ENCODE results near the gene ZBTB7C. TPM values are rescaled to one million over a fixed set of nuclear protein-coding genes. Genes with fewer than 3 reads are reported as not detected.

The ZBTB7C gene
- total RNA-seq, 1 donor from 2014 or later: under 0.01 TPM

DNA sequence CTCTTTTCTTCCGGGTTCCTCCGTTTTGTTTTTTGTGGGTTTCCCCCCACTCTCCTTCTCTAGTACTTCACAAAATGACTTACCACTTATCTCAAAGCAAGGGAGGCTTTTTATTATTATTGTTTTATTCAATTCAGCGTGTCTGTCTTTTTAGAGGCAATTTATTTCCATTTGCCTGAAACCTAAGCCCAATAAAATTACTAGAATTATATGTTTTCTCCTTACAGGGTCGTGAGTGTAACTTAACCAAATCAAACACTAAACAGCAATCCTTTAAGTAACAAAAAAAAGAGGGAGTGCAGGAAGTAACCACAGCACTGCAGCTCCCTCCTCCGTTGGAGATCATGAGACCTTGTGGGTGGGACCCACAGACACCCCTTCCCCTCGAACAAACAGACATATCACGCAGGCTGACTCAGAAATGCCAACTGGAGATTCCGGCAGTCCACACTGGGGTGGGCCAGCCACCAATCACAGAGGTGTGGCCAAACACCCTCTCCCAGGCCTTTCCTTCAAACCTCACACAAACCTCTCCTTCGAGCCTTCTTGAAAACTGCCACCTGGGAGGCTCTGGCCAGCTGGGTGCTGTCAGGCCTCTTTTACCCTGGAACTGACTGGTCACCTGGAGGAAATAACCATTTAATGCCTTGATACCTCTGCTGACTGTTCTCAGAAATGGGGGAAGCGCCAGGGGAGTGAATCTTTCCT lies 271.7 kb downstream of the ZBTB7C start:
- Histone ChIP-seq H3K27me3 (ENCODE audit: control insufficient read depth, insufficient read depth, low read length) (no peaks in the 10 kb centered on the region), H3K36me3 (ENCODE audit: control insufficient read depth, insufficient read depth, low read length) (no peaks in the 10 kb centered on the region), H3K4me3 (ENCODE audit: low read depth, low read length) (peak overlapping the region; percentile 50)
- no peak for DNase-seq (ENCODE audit: low read depth)
- TF ChIP-seq, protein P1, sequence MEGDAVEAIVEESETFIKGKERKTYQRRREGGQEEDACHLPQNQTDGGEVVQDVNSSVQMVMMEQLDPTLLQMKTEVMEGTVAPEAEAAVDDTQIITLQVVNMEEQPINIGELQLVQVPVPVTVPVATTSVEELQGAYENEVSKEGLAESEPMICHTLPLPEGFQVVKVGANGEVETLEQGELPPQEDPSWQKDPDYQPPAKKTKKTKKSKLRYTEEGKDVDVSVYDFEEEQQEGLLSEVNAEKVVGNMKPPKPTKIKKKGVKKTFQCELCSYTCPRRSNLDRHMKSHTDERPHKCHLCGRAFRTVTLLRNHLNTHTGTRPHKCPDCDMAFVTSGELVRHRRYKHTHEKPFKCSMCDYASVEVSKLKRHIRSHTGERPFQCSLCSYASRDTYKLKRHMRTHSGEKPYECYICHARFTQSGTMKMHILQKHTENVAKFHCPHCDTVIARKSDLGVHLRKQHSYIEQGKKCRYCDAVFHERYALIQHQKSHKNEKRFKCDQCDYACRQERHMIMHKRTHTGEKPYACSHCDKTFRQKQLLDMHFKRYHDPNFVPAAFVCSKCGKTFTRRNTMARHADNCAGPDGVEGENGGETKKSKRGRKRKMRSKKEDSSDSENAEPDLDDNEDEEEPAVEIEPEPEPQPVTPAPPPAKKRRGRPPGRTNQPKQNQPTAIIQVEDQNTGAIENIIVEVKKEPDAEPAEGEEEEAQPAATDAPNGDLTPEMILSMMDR (IDR thresholded peaks at IDR 0.05; ENCODE audit: insufficient read depth, low read length, severe bottlenecking): no peak
- FAIRE-seq: no peak

DNA sequence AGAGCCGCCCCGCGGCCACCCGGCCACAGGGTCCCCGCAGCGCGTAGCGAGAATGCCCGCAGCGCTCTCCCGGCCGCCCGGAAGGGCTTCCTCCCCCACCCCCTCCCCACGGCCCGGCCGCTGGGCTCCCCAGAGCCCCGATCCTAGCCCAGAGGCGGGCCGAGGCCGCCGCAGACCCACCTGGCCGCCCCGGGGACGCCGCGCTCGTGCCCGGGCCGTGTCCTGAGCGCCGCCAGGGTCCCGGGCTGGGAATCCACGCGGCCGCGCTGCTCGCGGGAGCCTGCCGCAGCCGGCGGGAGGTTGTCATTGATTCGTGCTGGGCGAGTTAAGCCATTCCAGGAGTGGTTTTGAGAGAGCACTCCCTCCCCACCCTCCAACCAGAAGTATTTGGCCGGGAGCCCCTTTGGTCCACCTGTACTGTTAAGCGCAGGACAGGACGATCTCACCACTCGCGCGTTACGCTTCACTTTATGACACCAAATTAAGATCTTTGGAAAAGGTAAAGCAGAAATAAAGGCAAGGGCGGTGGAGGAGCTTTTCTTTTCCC lies 272.3 kb downstream of the ZBTB7C start:
- Histone ChIP-seq H3K27me3 (ENCODE audit: control insufficient read depth, insufficient read depth, low read length) (no peaks in the 10 kb centered on the region), H3K36me3 (ENCODE audit: control insufficient read depth, insufficient read depth, low read length) (no peaks in the 10 kb centered on the region), H3K4me3 (ENCODE audit: low read depth, low read length) (peak overlapping the region; percentile 50)
- no peak for FAIRE-seq
- TF ChIP-seq, protein P1 (IDR thresholded peaks at IDR 0.05; ENCODE audit: insufficient read depth, low read length, severe bottlenecking): no peak
- no peak for DNase-seq (ENCODE audit: low read depth)

DNA sequence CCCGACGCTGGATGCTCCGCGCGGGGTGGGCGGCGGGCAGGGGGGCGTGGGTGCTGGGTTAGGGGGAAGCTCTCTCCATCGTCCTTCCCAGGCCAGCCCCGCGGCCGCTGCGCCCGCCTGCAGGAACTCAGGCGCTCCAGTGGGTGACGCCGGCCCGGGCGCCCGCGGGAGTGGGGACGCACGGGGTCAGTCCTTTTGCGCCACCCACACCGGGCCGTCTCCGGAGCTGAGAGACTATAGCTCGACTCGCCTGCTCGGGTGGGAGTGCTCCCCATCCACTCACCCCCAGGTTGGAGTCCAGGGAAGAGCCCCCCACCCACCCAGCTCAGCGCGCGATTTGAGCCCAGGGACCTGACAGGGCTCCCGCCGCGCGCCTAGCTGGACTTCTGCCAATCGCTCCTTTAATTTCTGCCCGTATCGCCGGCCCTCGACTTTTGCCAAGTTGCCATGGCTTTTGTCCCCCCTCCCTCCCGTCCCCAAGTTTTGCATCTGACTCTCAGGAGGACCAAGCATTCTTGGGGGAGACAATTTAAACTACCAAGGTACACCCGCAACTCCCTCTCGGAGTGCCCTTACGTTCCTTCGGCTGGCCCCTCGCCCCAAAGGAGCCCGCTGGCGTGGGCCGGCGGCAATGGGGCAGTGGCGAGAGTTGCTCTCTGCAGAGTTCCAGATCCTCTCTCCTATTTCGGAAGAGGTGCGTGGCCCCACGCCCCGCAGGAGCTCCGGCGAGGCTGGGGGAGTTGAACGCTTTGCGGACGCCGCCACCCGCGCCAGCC lies 272.9 kb downstream of the ZBTB7C start:
- no peaks in the 10 kb centered on the region for H3K36me3 ChIP-seq (ENCODE audit: control insufficient read depth, insufficient read depth, low read length)
- no peak for FAIRE-seq
- H3K4me3 ChIP-seq (ENCODE audit: low read depth, low read length): peak overlapping the region; percentile 50
- no peak for DNase-seq (ENCODE audit: low read depth)
- H3K27me3 ChIP-seq (ENCODE audit: control insufficient read depth, insufficient read depth, low read length): no peaks in the 10 kb centered on the region
- TF ChIP-seq, protein P1 (IDR thresholded peaks at IDR 0.05; ENCODE audit: insufficient read depth, low read length, severe bottlenecking): peak; percentile 8

DNA sequence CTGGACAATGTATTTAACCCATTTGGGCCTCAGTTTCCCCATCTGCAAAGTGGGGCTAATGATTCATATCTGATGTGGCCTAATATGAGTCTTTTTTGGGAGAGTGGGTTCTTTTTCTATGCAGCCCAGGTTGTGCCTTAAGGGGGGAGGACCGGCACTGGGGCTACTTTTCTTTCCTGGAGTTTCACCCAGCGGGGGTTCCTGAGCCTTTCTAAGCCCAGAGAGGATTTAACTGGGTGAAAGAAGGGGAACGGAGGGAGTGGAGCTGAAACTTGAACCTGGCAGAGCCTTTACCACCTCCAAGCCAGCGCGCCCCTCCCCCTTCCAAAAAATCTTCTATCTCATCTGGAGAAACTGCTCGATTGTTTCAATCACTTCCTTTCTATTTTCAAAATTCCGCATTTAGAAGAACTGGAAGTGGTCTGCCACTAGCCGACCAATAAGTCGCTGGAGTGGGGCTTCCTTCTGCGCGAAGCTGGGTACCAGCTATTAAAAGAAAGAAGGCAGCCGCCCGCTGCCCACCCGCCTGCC lies 273.7 kb downstream of the ZBTB7C start:
- Histone ChIP-seq H3K36me3 (ENCODE audit: control insufficient read depth, insufficient read depth, low read length) (no peaks in the 10 kb centered on the region), H3K27me3 (ENCODE audit: control insufficient read depth, insufficient read depth, low read length) (no peaks in the 10 kb centered on the region), H3K4me3 (ENCODE audit: low read depth, low read length) (peak overlapping the region; percentile 50)
- TF ChIP-seq, protein P1 (IDR thresholded peaks at IDR 0.05; ENCODE audit: insufficient read depth, low read length, severe bottlenecking): no peak
- no peak for DNase-seq (ENCODE audit: low read depth)
- no peak for FAIRE-seq

DNA sequence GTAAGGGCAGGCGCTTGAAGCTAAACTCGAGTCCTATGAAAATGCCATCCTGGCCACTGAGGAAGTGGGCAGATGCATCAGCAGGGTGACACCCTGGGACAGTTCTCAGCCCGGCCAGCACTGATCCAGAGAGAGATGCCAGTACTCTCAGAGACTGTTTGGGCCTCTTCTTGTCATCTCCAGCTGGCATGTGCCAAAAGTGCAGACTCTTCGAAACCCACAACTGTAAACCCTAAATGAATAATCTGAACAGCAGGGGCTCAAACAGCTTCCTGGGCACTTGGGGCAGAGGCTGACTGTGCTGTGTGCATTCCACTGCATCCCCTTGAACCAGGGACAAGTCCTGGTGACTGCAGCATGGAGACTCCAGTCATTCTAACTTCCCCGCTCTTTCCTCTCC lies 274.6 kb downstream of the ZBTB7C start:
- Histone ChIP-seq H3K27me3 (ENCODE audit: control insufficient read depth, insufficient read depth, low read length) (no peaks in the 10 kb centered on the region), H3K36me3 (ENCODE audit: control insufficient read depth, insufficient read depth, low read length) (no peaks in the 10 kb centered on the region), H3K4me3 (ENCODE audit: low read depth, low read length) (no peak overlapping the region)
- no peak for DNase-seq (ENCODE audit: low read depth)
- TF ChIP-seq, protein P1 (IDR thresholded peaks at IDR 0.05; ENCODE audit: insufficient read depth, low read length, severe bottlenecking): no peak
- no peak for FAIRE-seq

All from bronchial epithelial cell (primary cell).